GM20431 (cell line): ENCODE measurements around the gene EVI5L.

Source experiments
- in situ Hi-C: fragments of 300-500 bp; cut with MseI, MboI; formaldehyde crosslinking; loops from one replicate; pipeline ENCODE4 v1.15.0; 2020; ENCODE audit warnings: low sequenced_read_pairs; ENCODE audit not compliant: unreplicated experiment

The EVI5L gene

GRCh38 chr19:7907544-7907943, 77.5 kb downstream of the EVI5L start:
- in situ Hi-C loops: no loop called here

- in situ Hi-C loops: no loop called here
Measured at GRCh38 chr19:7908078-7908699, 78.2 kb downstream of the EVI5L start.

DNA sequence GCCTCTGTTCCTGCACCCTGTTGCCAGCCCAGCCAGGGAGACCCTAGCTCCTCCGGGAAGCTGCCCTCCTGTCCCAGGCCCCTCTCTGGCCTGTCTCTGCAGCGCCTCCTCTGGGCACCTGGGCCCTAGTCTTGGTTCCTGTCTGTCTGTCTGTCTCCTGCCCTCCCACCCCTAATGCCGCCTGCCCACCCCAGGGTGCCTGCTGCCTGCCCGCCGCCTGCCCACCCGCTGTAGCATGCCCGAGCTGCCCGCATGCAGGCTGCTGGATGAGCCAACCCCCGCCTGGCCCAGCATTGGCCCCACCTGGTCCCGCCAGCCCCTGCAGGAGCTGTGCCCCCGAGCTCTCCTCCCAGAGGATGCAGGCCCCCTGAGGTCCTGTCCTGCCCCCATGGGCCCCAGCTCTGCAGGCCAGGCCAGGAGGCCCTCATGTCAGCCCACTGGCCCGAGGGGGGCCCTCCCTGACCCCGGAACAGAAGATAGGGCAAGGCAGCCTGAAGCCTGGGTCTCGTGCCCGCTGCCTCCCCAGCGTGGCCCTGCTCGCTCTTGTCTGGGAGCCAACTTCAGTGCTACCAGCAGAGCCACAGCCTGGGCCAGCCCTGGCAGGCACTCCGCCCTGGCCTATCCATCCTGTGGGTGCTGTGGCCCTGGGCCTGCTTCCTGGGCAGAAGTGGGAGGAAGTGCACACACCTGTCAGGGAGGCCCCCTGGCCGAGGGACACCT, 78.9 kb downstream of the EVI5L start:
- in situ Hi-C loops: no loop called here

- in situ Hi-C loops: no loop called here
Measured at GRCh38 chr19:7909471-7910067, 79.6 kb downstream of the EVI5L start.

DNA sequence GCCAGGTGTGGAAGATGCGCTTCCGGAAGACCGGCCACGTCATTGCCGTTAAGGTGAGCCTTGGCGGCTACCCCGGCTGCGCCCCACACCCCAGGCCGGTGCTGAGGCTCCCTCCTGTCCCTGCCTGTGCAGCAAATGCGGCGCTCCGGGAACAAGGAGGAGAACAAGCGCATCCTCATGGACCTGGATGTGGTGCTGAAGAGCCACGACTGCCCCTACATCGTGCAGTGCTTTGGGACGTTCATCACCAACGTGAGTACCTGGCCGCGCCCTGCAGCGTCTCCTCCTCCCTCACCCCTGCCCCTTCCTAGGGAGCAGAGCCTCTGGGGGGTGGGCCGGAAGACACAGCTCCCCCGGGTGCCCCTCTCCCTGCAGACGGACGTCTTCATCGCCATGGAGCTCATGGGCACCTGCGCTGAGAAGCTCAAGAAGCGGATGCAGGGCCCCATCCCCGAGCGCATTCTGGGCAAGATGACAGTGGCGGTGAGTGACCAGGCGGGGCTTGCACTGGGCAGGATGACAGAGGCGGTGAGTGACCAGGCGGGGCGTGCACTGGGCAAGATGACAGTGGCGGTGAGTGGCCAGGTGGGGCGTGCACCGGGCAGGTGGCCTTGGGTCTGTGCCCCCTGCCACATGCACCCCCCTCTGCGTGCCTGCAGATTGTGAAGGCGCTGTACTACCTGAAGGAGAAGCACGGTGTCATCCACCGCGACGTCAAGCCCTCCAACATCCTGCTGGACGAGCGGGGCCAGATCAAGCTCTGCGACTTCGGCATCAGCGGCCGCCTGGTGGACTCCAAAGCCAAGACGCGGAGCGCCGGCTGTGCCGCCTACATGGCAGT, 80.5 kb downstream of the EVI5L start:
- in situ Hi-C loops: no loop called here

DNA sequence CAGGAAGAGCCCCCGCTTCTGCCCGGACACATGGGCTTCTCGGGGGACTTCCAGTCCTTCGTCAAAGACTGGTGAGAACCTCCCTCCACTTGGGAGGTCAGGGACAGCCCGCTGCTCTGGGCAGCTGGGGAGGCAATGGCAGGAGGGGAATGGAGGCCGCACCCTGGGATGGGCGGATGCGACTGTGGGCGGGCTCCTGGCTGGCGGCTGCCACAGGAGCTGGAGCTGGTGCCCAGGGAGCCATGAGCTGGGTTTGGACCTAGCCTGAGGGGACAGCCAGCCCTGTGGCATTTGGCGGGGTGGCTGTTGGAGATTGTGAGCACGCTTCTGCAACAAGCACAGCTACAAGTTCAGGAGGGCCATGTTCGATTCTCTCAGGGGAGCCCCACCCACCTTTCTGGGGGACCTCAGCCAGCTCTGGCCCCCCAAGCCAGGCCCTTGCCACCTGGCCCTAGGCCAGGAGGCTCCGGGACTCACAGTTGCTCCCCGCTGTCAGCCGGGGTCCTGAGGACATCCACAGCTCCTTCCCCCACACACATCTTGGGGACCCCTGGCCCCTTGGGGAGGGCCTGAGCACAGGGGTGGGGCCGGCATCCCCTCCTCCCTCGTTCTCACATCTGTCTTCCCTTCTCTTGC, 81.6 kb downstream of the EVI5L start:
- in situ Hi-C loops: no loop called here

DNA sequence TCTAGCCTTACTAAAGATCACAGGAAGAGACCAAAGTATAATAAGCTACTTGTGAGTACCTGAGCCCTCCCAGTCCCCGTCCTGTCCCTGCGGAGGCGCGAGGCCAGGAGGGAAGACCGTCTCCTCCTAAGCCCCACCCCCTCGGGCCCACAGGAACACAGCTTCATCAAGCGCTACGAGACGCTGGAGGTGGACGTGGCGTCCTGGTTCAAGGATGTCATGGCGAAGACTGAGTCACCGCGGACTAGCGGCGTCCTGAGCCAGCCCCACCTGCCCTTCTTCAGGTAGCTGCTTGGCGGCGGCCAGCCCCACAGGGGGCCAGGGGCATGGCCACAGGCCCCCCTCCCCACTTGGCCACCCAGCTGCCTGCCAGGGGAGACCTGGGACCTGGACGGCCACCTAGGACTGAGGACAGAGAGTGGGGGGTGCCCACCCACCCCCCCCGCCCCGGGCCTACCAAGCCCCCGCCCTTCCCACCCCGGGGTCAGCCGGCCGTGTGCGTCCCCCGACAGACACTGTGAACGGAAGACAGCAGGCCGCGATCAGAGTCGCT, 82.2 kb downstream of the EVI5L start:
- in situ Hi-C loops: no loop called here

DNA sequence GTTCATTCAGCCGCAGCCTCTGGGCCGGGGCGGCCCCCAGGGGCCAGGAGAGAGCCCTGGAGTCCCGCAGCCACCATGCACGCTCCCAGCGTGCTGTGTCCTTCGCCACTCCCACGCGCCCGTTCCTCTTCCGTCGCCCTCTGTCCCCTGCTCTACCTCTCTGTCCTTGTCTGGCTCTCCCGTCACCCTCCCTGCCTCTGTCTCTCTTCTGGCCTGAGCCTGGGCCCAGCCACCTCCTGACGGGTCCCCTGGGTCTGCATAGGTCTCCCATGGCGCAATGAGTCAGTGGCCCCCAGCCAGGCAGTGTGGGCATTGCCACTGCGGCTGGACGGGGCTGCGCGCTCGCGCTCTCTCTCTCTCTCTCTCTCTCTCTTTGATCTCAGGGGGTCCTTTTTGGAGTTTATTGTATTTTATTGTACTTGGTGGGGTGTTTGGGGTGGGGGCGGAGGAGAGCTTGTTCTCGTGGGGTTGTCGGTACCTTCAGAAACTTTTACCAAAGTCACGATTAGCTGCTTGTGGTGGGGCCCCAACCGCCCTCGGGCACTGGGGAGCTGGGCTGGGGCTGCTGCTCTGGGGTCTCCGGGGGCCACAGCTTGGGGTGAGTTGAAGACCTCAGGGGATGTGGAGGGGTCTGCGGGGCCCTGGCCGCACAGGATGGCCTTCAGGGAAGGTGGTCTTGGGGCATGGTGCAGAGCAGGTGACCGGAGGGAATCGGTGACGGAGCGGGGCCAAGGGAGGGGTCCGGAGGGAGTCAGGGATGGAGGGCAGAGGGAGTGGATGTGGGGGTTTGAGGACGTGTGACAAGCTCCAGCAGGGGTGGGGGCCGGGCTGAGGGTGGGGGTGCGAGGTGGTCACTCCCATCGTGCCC, 82.9 kb downstream of the EVI5L start:
- in situ Hi-C loops: no loop called here

GRCh38 chr19:7913652-7914051, 83.6 kb downstream of the EVI5L start:
- in situ Hi-C loops: no loop called here

DNA sequence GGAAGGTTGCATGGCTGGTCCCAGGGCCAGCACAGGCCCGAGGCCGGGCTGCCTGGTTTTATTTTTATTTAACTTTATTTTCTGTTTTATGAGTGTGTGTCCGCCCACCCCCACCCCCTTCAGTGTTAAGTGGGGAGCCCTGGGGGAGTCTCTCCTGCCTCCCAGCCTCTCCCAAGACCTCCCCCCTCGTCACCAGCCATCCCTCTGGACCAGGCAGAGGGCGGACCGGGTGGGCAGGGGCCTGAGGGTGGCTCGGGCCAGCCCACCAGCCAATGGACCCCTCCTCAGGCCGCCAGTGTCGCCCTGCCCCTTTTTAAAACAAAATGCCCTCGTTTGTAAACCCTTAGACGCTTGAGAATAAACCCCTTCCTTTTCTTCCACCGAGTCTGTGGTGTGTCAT, 84.1 kb downstream of the EVI5L start:
- in situ Hi-C loops: no loop called here
